GM23248 (cell line): ENCODE data around the gene PSMB10. TPM values are rescaled to one million over a fixed set of nuclear protein-coding genes. Genes with fewer than 3 reads are reported as not detected.

ENCODE experiments used
- DNase-seq: peaks from one replicate; pipeline ENCODE4 v3.0.0-alpha.2; 2015
- H2AFZ ChIP-seq: fragments of 200-600 bp; sonication (generic); 2 replicates; pipeline ENCODE4 v1.6.1; 2016; ENCODE audit warnings: antibody characterized with exemption
- H3F3A ChIP-seq: fragments of 200-600 bp; sonication (generic); 2 replicates; pipeline ENCODE4 v1.6.1; 2016; ENCODE audit warnings: mild to moderate bottlenecking, antibody characterized with exemption, mixed run types; ENCODE audit not compliant: insufficient read depth
- H3K27ac ChIP-seq: fragments of 200-600 bp; sonication (generic); 2 replicates; pipeline ENCODE4 v1.5.1; 2016; ENCODE audit warnings: mild to moderate bottlenecking
- H3K27me3 ChIP-seq: fragments of 200-600 bp; sonication (generic); replicated peaks from 2 replicates; pipeline ENCODE4 v1.6.1; 2016; ENCODE audit warnings: mild to moderate bottlenecking; ENCODE audit not compliant: insufficient read depth
- H3K36me3 ChIP-seq: fragments of 200-600 bp; sonication (generic); 2 replicates; pipeline ENCODE4 v1.6.1; 2016; ENCODE audit warnings: low read depth, mild to moderate bottlenecking
- H3K4me1 ChIP-seq: fragments of 200-600 bp; sonication (generic); 2 replicates; pipeline ENCODE4 v1.6.1; 2016; ENCODE audit warnings: mild to moderate bottlenecking; ENCODE audit not compliant: insufficient read depth
- H3K4me2 ChIP-seq: fragments of 200-600 bp; sonication (generic); one replicate; pipeline ENCODE4 v1.6.1; 2016; ENCODE audit warnings: mild to moderate bottlenecking; ENCODE audit not compliant: unreplicated experiment
- H3K4me3 ChIP-seq: fragments of 200-600 bp; sonication (generic); 2 replicates; pipeline ENCODE4 v1.5.1; 2016; ENCODE audit warnings: mild to moderate bottlenecking
- H3K79me2 ChIP-seq: fragments of 200-600 bp; sonication (generic); 2 replicates; pipeline ENCODE4 v1.6.1; 2016; ENCODE audit warnings: mild to moderate bottlenecking; ENCODE audit not compliant: insufficient read depth
- H3K9ac ChIP-seq: fragments of 200-600 bp; sonication (generic); 2 replicates; pipeline ENCODE4 v1.6.1; 2016; ENCODE audit warnings: mild to moderate bottlenecking
- H3K9me2 ChIP-seq: fragments of 200-600 bp; sonication (generic); 2 replicates; pipeline ENCODE4 v1.6.1; 2016; ENCODE audit warnings: mixed run types, mild to moderate bottlenecking, moderate library complexity; ENCODE audit not compliant: insufficient read depth
- H3K9me3 ChIP-seq: fragments of 200-600 bp; sonication (generic); one replicate; pipeline ENCODE4 v1.6.1; 2017; ENCODE audit warnings: low read depth
- H4K20me1 ChIP-seq: fragments of 200-600 bp; sonication (generic); 2 replicates; pipeline ENCODE4 v1.6.0; 2016; ENCODE audit not compliant: insufficient read depth
- EZH2 ChIP-seq: fragments of 200-600 bp; sonication (generic); IDR thresholded peaks from 2 replicates; pipeline ENCODE4 v1.6.1; 2018; ENCODE audit warnings: antibody characterized with exemption, mild to moderate bottlenecking; ENCODE audit not compliant: insufficient read depth, poor library complexity, severe bottlenecking
- EZH2phosphoT487 ChIP-seq: fragments of 200-600 bp; sonication (generic); IDR thresholded peaks from 2 replicates; pipeline ENCODE4 v1.6.1; 2018; ENCODE audit warnings: antibody characterized with exemption, moderate library complexity, mild to moderate bottlenecking, low read depth; ENCODE audit not compliant: insufficient read depth
- WGBS, 2 experiments: methylation state at CpG; one replicate each; pipeline ENCODE4 v1.1.6; 2015 to 2017; ENCODE audit warnings: low lambda C conversion rate in 2 of 2, low coverage in 1 of 2; ENCODE audit errors: missing lambda C conversion rate in 2 of 2; 5-methylcytosine and 5-hydroxymethylcytosine counted together
- in situ Hi-C: fragments of 300-500 bp; cut with MboI; formaldehyde crosslinking; loops from 2 replicates; pipeline ENCODE4 v1.15.0; 2020
- polyA plus RNA-seq: library from polyadenylated mRNA; unstranded; fragments of >200 nt; fragmentation: Nextera tagmentation; extraction: Ambion mirVana; gene quantifications from 2 replicates; pipeline ENCODE4 v1.2.1, GENCODE V29; 2016
- total RNA-seq: library from RNA; depleted of rRNA; stranded (reverse); fragments of >200 nt; shearing (Covaris generic); gene quantifications from 2 replicates; pipeline ENCODE4 v1.2.3, GENCODE V29; 2014

Gene PSMB10
- total and polyA plus RNA-seq, 2 experiments from 2014 or later, result 18.9 to 55.1 TPM

DNA sequence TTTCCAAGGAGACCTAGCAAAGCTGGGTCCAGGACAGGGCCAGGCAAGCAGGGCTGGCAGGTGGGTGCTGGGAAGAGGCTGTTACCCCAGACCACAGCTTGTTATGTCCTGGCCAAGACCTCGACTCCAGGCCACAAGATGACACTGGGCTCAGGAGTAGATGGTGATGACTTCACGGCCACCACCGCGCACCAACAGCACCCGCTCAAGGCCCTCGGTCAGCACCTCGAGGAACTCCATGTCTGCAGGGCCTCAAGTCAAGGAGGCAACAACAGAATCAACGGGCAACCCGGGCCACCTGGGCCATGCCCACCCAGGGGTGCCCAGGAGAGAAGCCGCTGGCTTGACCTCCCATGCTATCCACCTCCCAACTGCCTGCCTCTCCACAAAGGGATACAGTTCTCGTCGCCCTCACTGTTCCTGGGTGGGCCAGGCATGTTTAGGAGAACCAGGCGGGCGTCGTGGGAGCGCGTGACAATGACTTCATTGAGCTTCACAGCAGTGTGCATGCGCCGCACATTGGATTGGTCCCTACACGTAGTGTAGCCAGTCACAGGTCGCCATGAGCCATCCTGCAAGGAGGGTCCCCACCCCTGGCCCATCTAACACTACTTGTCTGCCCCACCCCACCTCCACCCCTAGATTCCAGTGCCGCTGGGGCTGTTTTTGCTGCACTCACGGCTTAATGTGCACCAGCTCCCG, 8.2 kb upstream of the PSMB10 start:
- in situ Hi-C loops, result no loop called here
- H3K79me2 ChIP-seq, result no peaks in the 10 kb centered on the region
- H3K27ac ChIP-seq, result no peak overlapping the region
- H3K4me2 ChIP-seq, result no peak overlapping the region
- 0 out of 2 replicates have a peak, but pooled peaks cover 14% of the 10 kb centered on the region for H3F3A ChIP-seq
- no peak for DNase-seq
- H3K9ac ChIP-seq, result no peak overlapping the region
- H3K27me3 ChIP-seq, result no peaks in the 10 kb centered on the region
- 88 to 89% methylated on average over 24 of the region's 24 CpGs for whole genome bisulfite sequencing, 2 experiments
- H3K4me3 ChIP-seq, result no peak overlapping the region
- peaks cover 18% of the 10 kb centered on the region; the same call in 1 of the 2 replicates for H3K36me3 ChIP-seq
- no peaks in the 10 kb centered on the region for H3K4me1 ChIP-seq
- H3K9me2 ChIP-seq, result no peaks in the 10 kb centered on the region
- H2AFZ ChIP-seq, result no peak overlapping the region
- no peak for TF ChIP-seq EZH2
- TF ChIP-seq EZH2phosphoT487, result no peak
- H3K9me3 ChIP-seq, result no peaks in the 10 kb centered on the region
- no peaks in the 10 kb centered on the region for H4K20me1 ChIP-seq

- WGBS, 2 experiments, result 52 to 63% methylated on average over 20 of the region's 23 CpGs
- Histone ChIP-seq H3F3A (peaks cover 20% of the 10 kb centered on the region; the same call in 1 of the 2 replicates), H3K9me3 (no peaks in the 10 kb centered on the region), H3K4me2 (no peak within 1 kb of the TSS), H3K4me3 (no peak within 1 kb of the TSS), H3K27me3 (no peaks in the 10 kb centered on the region), H4K20me1 (no peaks in the 10 kb centered on the region), H3K9me2 (no peaks in the 10 kb centered on the region), H3K36me3 (peaks cover 18% of the 10 kb centered on the region; the same call in 1 of the 2 replicates), H3K9ac (no peak within 1 kb of the TSS), H2AFZ (no peak within 1 kb of the TSS), H3K4me1 (no peaks in the 10 kb centered on the region), H3K79me2 (no peaks in the 10 kb centered on the region), H3K27ac (no peak within 1 kb of the TSS)
- no peak for DNase-seq
- TF ChIP-seq EZH2phosphoT487, result no peak
- TF ChIP-seq EZH2, result no peak
- in situ Hi-C loops, result no loop called here
Observed at GRCh38 chr16:67943619-67944504, 7.2 kb upstream of the PSMB10 start, which contains the start of gene LCAT. Gene LCAT, minus strand, starts transcription at chr16:67944120. Its CDS starts 19 bp downstream, at chr16:67944101.

DNA sequence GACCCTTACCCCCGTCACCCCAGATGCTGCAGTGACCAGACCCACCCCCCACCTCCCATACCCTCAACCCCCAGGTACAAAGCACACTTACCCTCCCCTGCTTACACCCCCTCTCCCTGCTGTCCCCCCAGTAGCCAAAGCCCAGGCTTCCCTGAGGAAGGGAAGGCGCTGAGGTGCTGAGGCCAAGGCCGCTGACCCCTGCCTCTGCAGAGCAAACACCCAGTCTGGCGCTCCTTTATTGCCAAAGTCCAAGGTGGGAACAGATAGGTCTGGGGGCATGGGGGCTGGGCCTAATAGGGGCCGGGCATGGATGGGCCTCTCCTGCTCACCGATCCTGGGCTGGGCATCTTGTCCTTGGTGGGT, 6.6 kb upstream of the PSMB10 start:
- Histone ChIP-seq H3F3A (peaks cover 20% of the 10 kb centered on the region; the same call in 1 of the 2 replicates), H3K9me2 (no peaks in the 10 kb centered on the region), H3K27me3 (no peaks in the 10 kb centered on the region), H3K27ac (no peak overlapping the region), H3K36me3 (peaks cover 18% of the 10 kb centered on the region; the same call in 1 of the 2 replicates), H3K4me3 (no peak overlapping the region), H3K9me3 (no peaks in the 10 kb centered on the region), H3K4me2 (no peak overlapping the region), H3K79me2 (0 out of 2 replicates have a peak, but pooled peaks cover 2% of the 10 kb centered on the region), H3K4me1 (no peaks in the 10 kb centered on the region), H3K9ac (no peak overlapping the region), H2AFZ (no peak overlapping the region), H4K20me1 (no peaks in the 10 kb centered on the region)
- 96 to 98% methylated on average over 5 to 6 of the region's 6 CpGs for WGBS, 2 experiments
- in situ Hi-C loops, result no loop called here
- no peak for DNase-seq
- no peak for TF ChIP-seq EZH2
- TF ChIP-seq EZH2phosphoT487, result no peak

GRCh38 chr16:67942510-67943255, 6.0 kb upstream of the PSMB10 start:
- Histone ChIP-seq H3K4me2 (no peak overlapping the region), H3K79me2 (0 out of 2 replicates have a peak, but pooled peaks cover 3% of the 10 kb centered on the region), H3K4me3 (no peak overlapping the region), H3K9me2 (no peaks in the 10 kb centered on the region), H3K9me3 (no peaks in the 10 kb centered on the region), H3K4me1 (no peaks in the 10 kb centered on the region), H3K27ac (no peak overlapping the region), H2AFZ (no peak overlapping the region), H3K9ac (no peak overlapping the region), H3K27me3 (no peaks in the 10 kb centered on the region), H3K36me3 (peaks cover 18% of the 10 kb centered on the region; the same call in 1 of the 2 replicates), H4K20me1 (no peaks in the 10 kb centered on the region), H3F3A (peaks cover 20% of the 10 kb centered on the region)
- WGBS, 2 experiments, result 90 to 93% methylated on average over 14 to 26 of the region's 27 CpGs
- no peak for TF ChIP-seq EZH2phosphoT487
- TF ChIP-seq EZH2, result no peak
- in situ Hi-C loops, result no loop called here
- no peak for DNase-seq
